Natural killer cell (primary cell): ENCODE results near the gene FEM1B. TPM values are rescaled to one million over a fixed set of nuclear protein-coding genes. Genes with fewer than 3 reads are reported as not detected.

ENCODE experiments used
- ATAC-seq, 3 donors: fragments of 150-1000 bp in 2 of 3; fragments of 200-7000 bp in 1 of 3; cut with Tn5 transposase; 1 replicate in 1 of 3; 2 replicates in 2 of 3; pipeline ENCODE4 v1.10.0; 2021; ENCODE audit warnings: mild to moderate bottlenecking in 2 of 3, moderate library complexity in 2 of 3
- DNase-seq, 2 donors: peaks; one replicate each; pipeline versions ENCODE4 v3.0.0 to v3.0.0-alpha.2; 2013 to 2021; ENCODE audit warnings: mixed read lengths in 1 of 2
- H3K27ac ChIP-seq: one replicate; pipeline ENCODE4 v1.5.1; 2013; ENCODE audit warnings: mild to moderate bottlenecking, low read length
- H3K27me3 ChIP-seq: one replicate; pipeline ENCODE4 v1.6.1; 2013; ENCODE audit warnings: low read length; ENCODE audit not compliant: control insufficient read depth, insufficient read depth
- H3K36me3 ChIP-seq: one replicate; pipeline ENCODE4 v1.6.1; 2013; ENCODE audit warnings: low read length; ENCODE audit not compliant: control insufficient read depth, insufficient read depth
- H3K4me1 ChIP-seq: one replicate; pipeline ENCODE4 v1.6.1; 2013; ENCODE audit warnings: low read length; ENCODE audit not compliant: control insufficient read depth, insufficient read depth
- H3K4me3 ChIP-seq: one replicate; pipeline ENCODE4 v1.5.1; 2013; ENCODE audit warnings: low read length
- H3K9me3 ChIP-seq: one replicate; pipeline ENCODE4 v1.6.1; 2013; ENCODE audit warnings: low read length; ENCODE audit not compliant: control insufficient read depth, insufficient read depth
- H3K27ac Mint-ChIP-seq, 2 donors: one replicate each; pipeline ENCODE4 v1.8.0; 2022; ENCODE audit warnings: mild to moderate bottlenecking in 2 of 2, mixed read lengths in 2 of 2, moderate library complexity in 1 of 2
- H3K27me3 Mint-ChIP-seq, 2 donors: one replicate each; pipeline ENCODE4 v1.8.0; 2022; ENCODE audit warnings: low read depth in 2 of 2, mixed read lengths in 2 of 2
- H3K36me3 Mint-ChIP-seq: one replicate; pipeline ENCODE4 v1.8.0; 2022; ENCODE audit warnings: mixed read lengths
- H3K4me1 Mint-ChIP-seq, 2 donors: one replicate each; pipeline ENCODE4 v1.8.0; 2022; ENCODE audit warnings: mixed read lengths in 2 of 2
- H3K4me3 Mint-ChIP-seq: one replicate; pipeline ENCODE4 v1.8.0; 2022; ENCODE audit warnings: mild to moderate bottlenecking, moderate library complexity, mixed read lengths
- H3K9me3 Mint-ChIP-seq, 2 donors: one replicate each; pipeline ENCODE4 v1.8.0; 2022; ENCODE audit warnings: mixed read lengths in 2 of 2
- WGBS: methylation state at CpG from one replicate; pipeline ENCODE4 v1.1.7; 2013; ENCODE audit warnings: missing lambda C conversion rate; ENCODE audit not compliant: insufficient coverage; 5-methylcytosine and 5-hydroxymethylcytosine counted together
- intact Hi-C: fragments of 100-400 bp; cut with micrococcal nuclease; formaldehyde crosslinking; loops from one replicate; pipeline ENCODE4 v1.14.2; 2022
- total RNA-seq, 4 donors: library from RNA; stranded (reverse); fragments of 120-200 nt in 1 of 4; gene quantifications; one replicate each; pipeline versions ENCODE4 v1.2.3 to v1.2.4, GENCODE V29; 2013 to 2022
- TF ChIP-seq, protein P1 (sequence below): fragments of 200-600 bp; IDR thresholded peaks from one replicate; pipeline ENCODE4 v1.8.0; 2022; ENCODE audit warnings: antibody characterized with exemption

The FEM1B gene
- total RNA-seq, 3 donors from 2014 or later (not counting 1 experiment from before 2014, with no cell fraction given), result 57.4 to 73.5 (median 67.9) TPM

DNA sequence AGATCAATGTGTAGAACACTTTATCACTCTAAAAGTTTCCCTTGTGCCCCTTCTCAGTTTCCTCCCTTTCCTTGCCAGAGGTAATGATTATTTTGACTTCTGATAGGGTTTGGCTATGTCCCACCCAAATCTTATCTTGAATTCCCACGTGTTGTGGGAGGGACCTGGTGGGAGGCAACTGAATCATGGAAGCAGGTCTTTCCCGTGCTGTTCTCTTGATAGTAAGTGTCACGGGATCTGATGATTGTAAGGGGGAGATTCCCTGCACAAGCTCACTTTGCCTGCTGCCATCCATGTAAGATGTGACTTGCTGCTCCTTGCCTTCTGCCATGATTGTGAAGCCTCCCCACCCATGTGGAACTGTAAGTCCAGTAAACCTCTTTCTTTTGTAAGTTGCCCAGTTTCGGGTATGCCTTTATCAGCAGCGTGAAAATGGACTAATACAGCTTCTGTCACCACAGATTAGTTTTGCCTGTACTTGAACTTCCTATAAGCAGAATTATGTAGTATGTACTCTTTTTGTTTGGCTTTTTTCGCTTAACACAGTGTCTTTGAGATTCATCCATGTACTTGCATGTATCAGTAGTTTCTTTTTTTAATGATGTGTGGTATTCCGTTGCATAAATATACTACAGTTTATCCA is 7.2 kb downstream of the FEM1B start:
- intact Hi-C loops, result loop anchor here (10.0 kb wide), 1 partner anchor 1030 kb away; the partner anchor contains the start of genes AAGAB and IQCH
- peaks cover 66 to 67% of the 10 kb centered on the region in 2 donors for H3K4me1 Mint-ChIP-seq
- peaks cover 14% of the 10 kb centered on the region for H3K4me1 ChIP-seq

GRCh38 chr15:68285259-68285980 is 7.9 kb downstream of the FEM1B start:
- no peak overlapping the region for H3K4me3 Mint-ChIP-seq

More for the DNA sequence above, 7.2 kb downstream of the FEM1B start:
- Histone ChIP-seq H3K27me3 (no peaks in the 10 kb centered on the region), H3K36me3 (peaks cover 11% of the 10 kb centered on the region), H3K4me3 (no peak overlapping the region), H3K9me3 (no peaks in the 10 kb centered on the region), H3K27ac (no peak overlapping the region)
- Mint-ChIP-seq H3K27ac (peak overlapping the region; percentile 32 to 52), H3K36me3 (peaks cover 3% of the 10 kb centered on the region), H3K4me3 (no peak overlapping the region), H3K27me3 (no peaks in the 10 kb centered on the region), H3K9me3 (no peaks in the 10 kb centered on the region)
- no peak for DNase-seq
- TF ChIP-seq, protein P1, sequence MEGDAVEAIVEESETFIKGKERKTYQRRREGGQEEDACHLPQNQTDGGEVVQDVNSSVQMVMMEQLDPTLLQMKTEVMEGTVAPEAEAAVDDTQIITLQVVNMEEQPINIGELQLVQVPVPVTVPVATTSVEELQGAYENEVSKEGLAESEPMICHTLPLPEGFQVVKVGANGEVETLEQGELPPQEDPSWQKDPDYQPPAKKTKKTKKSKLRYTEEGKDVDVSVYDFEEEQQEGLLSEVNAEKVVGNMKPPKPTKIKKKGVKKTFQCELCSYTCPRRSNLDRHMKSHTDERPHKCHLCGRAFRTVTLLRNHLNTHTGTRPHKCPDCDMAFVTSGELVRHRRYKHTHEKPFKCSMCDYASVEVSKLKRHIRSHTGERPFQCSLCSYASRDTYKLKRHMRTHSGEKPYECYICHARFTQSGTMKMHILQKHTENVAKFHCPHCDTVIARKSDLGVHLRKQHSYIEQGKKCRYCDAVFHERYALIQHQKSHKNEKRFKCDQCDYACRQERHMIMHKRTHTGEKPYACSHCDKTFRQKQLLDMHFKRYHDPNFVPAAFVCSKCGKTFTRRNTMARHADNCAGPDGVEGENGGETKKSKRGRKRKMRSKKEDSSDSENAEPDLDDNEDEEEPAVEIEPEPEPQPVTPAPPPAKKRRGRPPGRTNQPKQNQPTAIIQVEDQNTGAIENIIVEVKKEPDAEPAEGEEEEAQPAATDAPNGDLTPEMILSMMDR, result no peak
- no peak for ATAC-seq
- 97% methylated on average over 5 of the region's 7 CpGs for WGBS

GRCh38 chr15:68286256-68286655 is 8.7 kb downstream of the FEM1B start:
- Mint-ChIP-seq H3K27ac (peak overlapping the region; percentile 32 to 52), H3K4me1 (peaks cover 51 to 64% of the 10 kb centered on the region in 2 donors), H3K4me3 (no peak overlapping the region), H3K9me3 (no peaks in the 10 kb centered on the region), H3K27me3 (no peaks in the 10 kb centered on the region), H3K36me3 (peaks cover 13% of the 10 kb centered on the region)
- Histone ChIP-seq H3K9me3 (no peaks in the 10 kb centered on the region), H3K27me3 (no peaks in the 10 kb centered on the region), H3K27ac (no peak overlapping the region), H3K36me3 (peaks cover 25% of the 10 kb centered on the region), H3K4me3 (no peak overlapping the region), H3K4me1 (peaks cover 8% of the 10 kb centered on the region)
- ATAC-seq (no peak), DNase-seq (no peak)
- TF ChIP-seq, protein P1, result no peak
- WGBS, result 88% methylated on average over 3 of the region's 5 CpGs
- intact Hi-C loops, result loop anchor here (10.0 kb wide), 1 partner anchor 1031 kb away; the partner anchor contains the start of genes AAGAB and IQCH

More at GRCh38 chr15:68285259-68285980, 7.9 kb downstream of the FEM1B start:
- DNase-seq (no peak), ATAC-seq (no peak)
- Histone ChIP-seq H3K9me3 (no peaks in the 10 kb centered on the region), H3K4me1 (peaks cover 10% of the 10 kb centered on the region), H3K27me3 (no peaks in the 10 kb centered on the region), H3K4me3 (no peak overlapping the region), H3K27ac (no peak overlapping the region), H3K36me3 (peaks cover 17% of the 10 kb centered on the region)
- Mint-ChIP-seq H3K9me3 (no peaks in the 10 kb centered on the region), H3K4me1 (peaks cover 59 to 67% of the 10 kb centered on the region in 2 donors), H3K36me3 (peaks cover 9% of the 10 kb centered on the region), H3K27me3 (no peaks in the 10 kb centered on the region), H3K27ac (peak overlapping the region; percentile 32 to 52)
- 96% methylated on average over 3 of the region's 5 CpGs for WGBS
- TF ChIP-seq, protein P1, result no peak
- intact Hi-C loops, result loop anchor here (10.0 kb wide), 1 partner anchor 1031 kb away; the partner anchor contains the start of genes AAGAB and IQCH
